ENCODE measurements around the gene FZR1.

Gene FZR1

GRCh38 chr19:3474614-3475013 lies 31.5 kb upstream of the FZR1 start:
- Histone ChIP-seq H4K91ac (ENCODE audit: low read depth, low read length, poor library complexity) (no peak overlapping the region), H3K18ac (ENCODE audit: low read length) (no peak overlapping the region), H3K14ac (ENCODE audit: low read length) (no peak overlapping the region), H3K23ac (ENCODE audit: low read depth, low read length, poor library complexity) (peak overlapping the region; percentile 61), H3K79me1 (ENCODE audit: low read depth, low read length) (no peaks in the 10 kb centered on the region), H2BK120ac (ENCODE audit: low read depth, low read length) (no peak overlapping the region), H3K4me3 (ENCODE audit: low read length in 2 of 2) (no peak overlapping the region), H2BK12ac (ENCODE audit: low read length) (no peak overlapping the region), H3K4me1 (ENCODE audit: control insufficient read depth in 2 of 2, insufficient read depth in 1 of 2, low read depth in 1 of 2, low read length in 2 of 2) (no peaks in the 10 kb centered on the region), H2AK5ac (ENCODE audit: low read depth, low read length) (peak overlapping the region; percentile 37), H3K4me2 (ENCODE audit: insufficient read depth, low read length, poor library complexity, severe bottlenecking) (no peak overlapping the region), H3K27me3 (ENCODE audit: control insufficient read depth in 3 of 3, insufficient read depth in 3 of 3, low read depth in 1 of 3, low read length in 3 of 3) (peaks cover 0 to 24% (median 6%) of the 10 kb centered on the region in 3 experiments), H4K8ac (ENCODE audit: low read depth, low read length) (no peak overlapping the region), H3K9me3 (replicated peaks in 1 of 2; ENCODE audit: control insufficient read depth in 2 of 2, insufficient read depth in 1 of 2, low read depth in 1 of 2, low read length in 2 of 2) (peaks cover 0 to 2% of the 10 kb centered on the region in 2 donors), H2AFZ (ENCODE audit: low read length) (no peak overlapping the region), H3K9ac (ENCODE audit: low read depth, low read length, poor library complexity) (no peak overlapping the region), H3K4ac (ENCODE audit: low read length) (no peak overlapping the region), H3K36me3 (replicated peaks in 1 of 2; ENCODE audit: control insufficient read depth in 2 of 2, insufficient read depth in 2 of 2, low read length in 2 of 2) (no peaks in the 10 kb centered on the region), H3K27ac (replicated peaks; ENCODE audit: low read length) (no peak overlapping the region), H2BK15ac (ENCODE audit: low read length) (no peak overlapping the region), H2BK5ac (ENCODE audit: low read length) (no peak overlapping the region)
- no peak for DNase-seq (ENCODE audit: low spot score)
- WGBS, 2 donors (ENCODE audit: extremely low coverage in 2 of 2, insufficient read length in 2 of 2, insufficient replicate concordance in 1 of 2), result no CpG with 5 or more reads among the region's 2 CpGs

DNA sequence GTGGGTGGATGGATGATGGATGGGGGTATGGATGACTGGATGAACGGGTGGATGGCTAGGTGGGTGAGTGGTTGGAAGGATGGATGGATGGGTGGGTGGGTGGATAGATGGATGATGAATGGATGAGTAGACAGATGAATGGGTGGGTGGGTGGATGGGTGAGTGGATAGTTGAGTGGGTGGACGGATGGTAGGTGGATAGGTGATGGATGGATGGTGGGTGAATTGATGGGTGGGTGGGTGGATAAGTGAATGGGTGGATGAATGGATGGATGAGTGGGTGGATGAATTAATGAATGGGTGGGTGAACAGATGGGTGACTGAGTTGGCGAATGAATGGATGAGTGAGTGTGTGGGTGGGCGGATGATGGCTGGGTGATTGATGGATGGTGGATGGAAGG lies 30.7 kb upstream of the FZR1 start:
- H3K4me1 ChIP-seq (ENCODE audit: control insufficient read depth in 2 of 2, insufficient read depth in 1 of 2, low read depth in 1 of 2, low read length in 2 of 2), result peaks cover 0 to under 1% of the 10 kb centered on the region in 2 donors
- no peak overlapping the region for H4K91ac ChIP-seq (ENCODE audit: low read depth, low read length, poor library complexity)
- H3K27ac ChIP-seq (replicated peaks; ENCODE audit: low read length), result no peak overlapping the region
- no peak overlapping the region for H2BK15ac ChIP-seq (ENCODE audit: low read length)
- H3K4ac ChIP-seq (ENCODE audit: low read length), result no peak overlapping the region
- no peak overlapping the region for H2BK5ac ChIP-seq (ENCODE audit: low read length)
- WGBS, 2 donors (ENCODE audit: extremely low coverage in 2 of 2, insufficient read length in 2 of 2, insufficient replicate concordance in 1 of 2), result 100% methylated on average over 3 of the region's 4 CpGs; no CpG with 5 or more reads in 1 of the 2 donors
- H3K36me3 ChIP-seq (replicated peaks in 1 of 2; ENCODE audit: control insufficient read depth in 2 of 2, insufficient read depth in 2 of 2, low read length in 2 of 2), result no peaks in the 10 kb centered on the region
- H3K79me1 ChIP-seq (ENCODE audit: low read depth, low read length), result no peaks in the 10 kb centered on the region
- H3K27me3 ChIP-seq (ENCODE audit: control insufficient read depth in 3 of 3, insufficient read depth in 3 of 3, low read depth in 1 of 3, low read length in 3 of 3), result peaks cover 0 to 18% (median 4%) of the 10 kb centered on the region in 3 experiments
- no peak overlapping the region for H3K9ac ChIP-seq (ENCODE audit: low read depth, low read length, poor library complexity)
- H2BK12ac ChIP-seq (ENCODE audit: low read length), result no peak overlapping the region
- H2AFZ ChIP-seq (ENCODE audit: low read length), result no peak overlapping the region
- H3K23ac ChIP-seq (ENCODE audit: low read depth, low read length, poor library complexity), result no peak overlapping the region
- no peak overlapping the region for H4K8ac ChIP-seq (ENCODE audit: low read depth, low read length)
- no peak overlapping the region for H3K14ac ChIP-seq (ENCODE audit: low read length)
- no peak overlapping the region for H3K4me2 ChIP-seq (ENCODE audit: insufficient read depth, low read length, poor library complexity, severe bottlenecking)
- peaks cover 0 to 2% of the 10 kb centered on the region in 2 donors for H3K9me3 ChIP-seq (replicated peaks in 1 of 2; ENCODE audit: control insufficient read depth in 2 of 2, insufficient read depth in 1 of 2, low read depth in 1 of 2, low read length in 2 of 2)
- H3K4me3 ChIP-seq (ENCODE audit: low read length in 2 of 2), result no peak overlapping the region
- H2BK120ac ChIP-seq (ENCODE audit: low read depth, low read length), result no peak overlapping the region
- H2AK5ac ChIP-seq (ENCODE audit: low read depth, low read length), result no peak overlapping the region
- no peak for DNase-seq (ENCODE audit: low spot score)
- no peak overlapping the region for H3K18ac ChIP-seq (ENCODE audit: low read length)

GRCh38 chr19:3476830-3477229 lies 29.3 kb upstream of the FZR1 start:
- Histone ChIP-seq H3K4me3 (ENCODE audit: low read length in 2 of 2) (no peak overlapping the region), H3K4me2 (ENCODE audit: insufficient read depth, low read length, poor library complexity, severe bottlenecking) (no peak overlapping the region), H4K91ac (ENCODE audit: low read depth, low read length, poor library complexity) (no peak overlapping the region), H2BK120ac (ENCODE audit: low read depth, low read length) (no peak overlapping the region), H2BK5ac (ENCODE audit: low read length) (no peak overlapping the region), H3K14ac (ENCODE audit: low read length) (no peak overlapping the region), H2BK12ac (ENCODE audit: low read length) (no peak overlapping the region), H3K36me3 (replicated peaks in 1 of 2; ENCODE audit: control insufficient read depth in 2 of 2, insufficient read depth in 2 of 2, low read length in 2 of 2) (no peaks in the 10 kb centered on the region), H3K4me1 (ENCODE audit: control insufficient read depth in 2 of 2, insufficient read depth in 1 of 2, low read depth in 1 of 2, low read length in 2 of 2) (peaks cover 2 to 5% of the 10 kb centered on the region in 2 donors), H3K27ac (replicated peaks; ENCODE audit: low read length) (no peak overlapping the region), H2BK15ac (ENCODE audit: low read length) (no peak overlapping the region), H3K79me1 (ENCODE audit: low read depth, low read length) (no peaks in the 10 kb centered on the region), H4K8ac (ENCODE audit: low read depth, low read length) (no peak overlapping the region), H3K4ac (ENCODE audit: low read length) (no peak overlapping the region), H3K18ac (ENCODE audit: low read length) (no peak overlapping the region), H3K23ac (ENCODE audit: low read depth, low read length, poor library complexity) (no peak overlapping the region), H3K9me3 (replicated peaks in 1 of 2; ENCODE audit: control insufficient read depth in 2 of 2, insufficient read depth in 1 of 2, low read depth in 1 of 2, low read length in 2 of 2) (peaks cover 0 to 1% of the 10 kb centered on the region in 2 donors), H2AFZ (ENCODE audit: low read length) (no peak overlapping the region), H2AK5ac (ENCODE audit: low read depth, low read length) (no peak overlapping the region), H3K9ac (ENCODE audit: low read depth, low read length, poor library complexity) (no peak overlapping the region), H3K27me3 (ENCODE audit: control insufficient read depth in 3 of 3, insufficient read depth in 3 of 3, low read depth in 1 of 3, low read length in 3 of 3) (peaks cover 0 to 28% (median 4%) of the 10 kb centered on the region in 3 experiments)
- DNase-seq (ENCODE audit: low spot score), result no peak
- no CpG with 5 or more reads among the region's 2 CpGs for WGBS, 2 donors (ENCODE audit: extremely low coverage in 2 of 2, insufficient read length in 2 of 2, insufficient replicate concordance in 1 of 2)

DNA sequence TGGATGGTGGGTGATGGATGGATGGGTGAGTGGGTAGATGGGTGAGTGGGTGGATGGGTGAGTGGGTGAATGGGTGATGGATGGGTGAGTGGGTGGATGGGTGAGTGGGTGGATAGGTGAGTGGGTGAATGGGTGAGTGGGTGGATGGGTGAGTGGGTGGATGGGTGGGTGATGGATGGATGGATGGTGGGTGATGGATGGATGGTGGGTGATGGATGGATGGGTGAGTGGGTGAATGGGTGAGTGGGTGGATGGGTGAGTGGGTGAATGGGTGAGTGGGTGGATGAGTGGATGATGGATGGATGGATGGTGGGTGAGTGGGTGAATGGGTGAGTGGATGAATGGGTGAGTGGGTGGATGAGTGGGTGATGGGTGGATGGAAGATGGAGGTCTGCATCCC lies 28.6 kb upstream of the FZR1 start:
- Histone ChIP-seq H2BK15ac (ENCODE audit: low read length) (no peak overlapping the region), H3K27me3 (ENCODE audit: control insufficient read depth in 3 of 3, insufficient read depth in 3 of 3, low read depth in 1 of 3, low read length in 3 of 3) (peaks cover 0 to 33% (median 4%) of the 10 kb centered on the region in 3 experiments), H3K4me1 (ENCODE audit: control insufficient read depth in 2 of 2, insufficient read depth in 1 of 2, low read depth in 1 of 2, low read length in 2 of 2) (peaks cover 2 to 6% of the 10 kb centered on the region in 2 donors), H3K23ac (ENCODE audit: low read depth, low read length, poor library complexity) (no peak overlapping the region), H3K14ac (ENCODE audit: low read length) (no peak overlapping the region), H3K18ac (ENCODE audit: low read length) (no peak overlapping the region), H4K8ac (ENCODE audit: low read depth, low read length) (no peak overlapping the region), H3K4ac (ENCODE audit: low read length) (no peak overlapping the region), H4K91ac (ENCODE audit: low read depth, low read length, poor library complexity) (no peak overlapping the region), H2AFZ (ENCODE audit: low read length) (no peak overlapping the region), H3K79me1 (ENCODE audit: low read depth, low read length) (no peaks in the 10 kb centered on the region), H3K4me3 (ENCODE audit: low read length in 2 of 2) (no peak overlapping the region), H3K4me2 (ENCODE audit: insufficient read depth, low read length, poor library complexity, severe bottlenecking) (no peak overlapping the region), H2BK120ac (ENCODE audit: low read depth, low read length) (no peak overlapping the region), H3K36me3 (replicated peaks in 1 of 2; ENCODE audit: control insufficient read depth in 2 of 2, insufficient read depth in 2 of 2, low read length in 2 of 2) (no peaks in the 10 kb centered on the region), H3K27ac (replicated peaks; ENCODE audit: low read length) (no peak overlapping the region), H2BK5ac (ENCODE audit: low read length) (no peak overlapping the region), H3K9ac (ENCODE audit: low read depth, low read length, poor library complexity) (no peak overlapping the region), H2AK5ac (ENCODE audit: low read depth, low read length) (no peak overlapping the region), H2BK12ac (ENCODE audit: low read length) (no peak overlapping the region), H3K9me3 (replicated peaks in 1 of 2; ENCODE audit: control insufficient read depth in 2 of 2, insufficient read depth in 1 of 2, low read depth in 1 of 2, low read length in 2 of 2) (no peaks in the 10 kb centered on the region)
- no peak for DNase-seq (ENCODE audit: low spot score)
